Measurements from ENCODE around the gene SH2D3A.

SH2D3A gene

GRCh38 chr19:6736917-6737283 lies 30.3 kb downstream of the SH2D3A start:
- no peak for DNase-seq (ENCODE audit: low read depth)

GRCh38 chr19:6736169-6736916 lies 30.9 kb downstream of the SH2D3A start:
- peak; percentile 91 for DNase-seq (ENCODE audit: low read depth)

GRCh38 chr19:6735181-6735911 lies 31.9 kb downstream of the SH2D3A start:
- peak; percentile 28 for DNase-seq (ENCODE audit: low read depth)

- no peak for DNase-seq (ENCODE audit: low read depth)
These were observed 33.0 kb downstream of the SH2D3A start for GRCh38 chr19:6734096-6734696.

- DNase-seq (ENCODE audit: low read depth) = no peak
These were observed 33.7 kb downstream of the SH2D3A start for GRCh38 chr19:6733338-6734095.

- DNase-seq (ENCODE audit: low read depth) = no peak
These were observed 34.4 kb downstream of the SH2D3A start for GRCh38 chr19:6732803-6733337.

- DNase-seq (ENCODE audit: low read depth) = no peak
These were observed 35.4 kb downstream of the SH2D3A start for GRCh38 chr19:6731822-6732221.

GRCh38 chr19:6730941-6731670 lies 36.1 kb downstream of the SH2D3A start:
- no peak for DNase-seq (ENCODE audit: low read depth)

GRCh38 chr19:6730153-6730804 lies 37.0 kb downstream of the SH2D3A start:
- peak; percentile 36 for DNase-seq (ENCODE audit: low read depth)

GRCh38 chr19:6729573-6730152 lies 37.6 kb downstream of the SH2D3A start:
- no peak for DNase-seq (ENCODE audit: low read depth)

- no peak for DNase-seq (ENCODE audit: low read depth)
These were observed 38.9 kb downstream of the SH2D3A start for GRCh38 chr19:6728346-6728745.

GRCh38 chr19:6725513-6726231 lies 41.6 kb downstream of the SH2D3A start:
- DNase-seq (ENCODE audit: low read depth) = no peak

- no peak for DNase-seq (ENCODE audit: low read depth)
These were observed 42.4 kb downstream of the SH2D3A start for GRCh38 chr19:6724631-6725492.

GRCh38 chr19:6723738-6724137 lies 43.5 kb downstream of the SH2D3A start:
- DNase-seq (ENCODE audit: low read depth) = no peak

- DNase-seq (ENCODE audit: low read depth) = peak; percentile 34
These were observed 44.1 kb downstream of the SH2D3A start for GRCh38 chr19:6723108-6723618.

GRCh38 chr19:6721773-6722172 lies 45.5 kb downstream of the SH2D3A start:
- DNase-seq (ENCODE audit: low read depth) = no peak

GRCh38 chr19:6721138-6721474 lies 46.1 kb downstream of the SH2D3A start:
- DNase-seq (ENCODE audit: low read depth) = no peak

GRCh38 chr19:6720369-6721137 lies 46.7 kb downstream of the SH2D3A start, which contains the start of gene C3:
Gene C3 (minus strand): TSS chr19:6720650. CDS start chr19:6720589, 61 bp downstream.
- peak; percentile 88 for DNase-seq (ENCODE audit: low read depth)
